Testis (tissue), 2 donors: Measurements from ENCODE around the gene PITPNM3.

ENCODE experiments used
- CTCF ChIP-seq, 3 experiments: fragments of 450-650 bp in 2 of 3; fragments of 200-600 bp in 1 of 3; sonication (generic) in 1 of 3; IDR thresholded peaks; one replicate each; pipeline ENCODE4 v1.5.1; 2016 to 2019; ENCODE audit warnings: antibody characterized with exemption in 3 of 3, mild to moderate bottlenecking in 2 of 3, moderate library complexity in 1 of 3
- POLR2A ChIP-seq: fragments of 450-650 bp; IDR thresholded peaks from one replicate; pipeline ENCODE4 v1.6.1; 2017; ENCODE audit warnings: antibody characterized with exemption, mild to moderate bottlenecking, moderate library complexity

- no peak for TF ChIP-seq CTCF (IDR thresholded peaks at IDR 0.05)
- no peak for TF ChIP-seq POLR2A
Measured at GRCh38 chr17:6589266-6589946, 33.1 kb upstream of the PITPNM3 start.
